Thoracic aorta (tissue), 2 donors: ENCODE results near the gene BCDIN3D. TPM values are rescaled to one million over a fixed set of nuclear protein-coding genes. Genes with fewer than 3 reads are reported as not detected.
"Not testable (repeated sequence)": the region's sequence is repeated elsewhere in the genome, so short reads cannot be mapped to it uniquely, and the experiment has no call there.

Source experiments
- ATAC-seq: fragments of 150-250 bp; one replicate; pipeline ENCODE4 v1.8.0; 2017; ENCODE audit warnings: low read depth; ENCODE audit not compliant: insufficient number of reproducible peaks, low FRiP score
- DNase-seq: peaks from one replicate; pipeline ENCODE4 v3.0.0-alpha.2; 2020; ENCODE audit warnings: low spot score
- H3K27ac ChIP-seq, 2 donors: fragments of 200-600 bp; sonication (generic); 1 replicate in 1 of 2; 2 replicates in 1 of 2; pipeline ENCODE4 v1.5.1; 2016; ENCODE audit warnings: mild to moderate bottlenecking in 2 of 2, moderate library complexity in 2 of 2
- H3K27me3 ChIP-seq: fragments of 200-600 bp; sonication (generic); replicated peaks from 2 replicates; pipeline ENCODE4 v1.6.0; 2016; ENCODE audit warnings: mild to moderate bottlenecking; ENCODE audit not compliant: insufficient read depth
- H3K36me3 ChIP-seq: fragments of 200-600 bp; sonication (generic); one replicate; pipeline ENCODE4 v1.5.1; 2016
- H3K4me1 ChIP-seq, 2 donors: fragments of 200-600 bp; sonication (generic); 1 replicate in 1 of 2; 2 replicates in 1 of 2; pipeline versions ENCODE4 v1.5.1 to v1.6.0; 2016; ENCODE audit warnings: low read depth in 2 of 2, mild to moderate bottlenecking in 1 of 2; ENCODE audit not compliant: control insufficient read depth in 1 of 2
- H3K4me3 ChIP-seq: fragments of 200-600 bp; sonication (generic); 2 replicates; pipeline ENCODE4 v1.5.1; 2016; ENCODE audit warnings: mild to moderate bottlenecking
- H3K9me3 ChIP-seq: fragments of 200-600 bp; sonication (generic); 2 replicates; pipeline ENCODE4 v1.5.1; 2016
- total RNA-seq, 2 donors: library from RNA; depleted of rRNA; stranded (reverse); fragments of >200 nt; gene quantifications; one replicate each; pipeline versions ENCODE4 v1.1.0 to v1.2.3, GENCODE V29; 2016
- TF ChIP-seq, protein P1 (sequence below): fragments of 200-600 bp; sonication (generic); IDR thresholded peaks from one replicate; pipeline ENCODE4 v1.5.1; 2019; ENCODE audit warnings: antibody characterized with exemption

Gene BCDIN3D
- total RNA-seq, 2 donors from 2014 or later, result 1.6 to 2.7 TPM

DNA sequence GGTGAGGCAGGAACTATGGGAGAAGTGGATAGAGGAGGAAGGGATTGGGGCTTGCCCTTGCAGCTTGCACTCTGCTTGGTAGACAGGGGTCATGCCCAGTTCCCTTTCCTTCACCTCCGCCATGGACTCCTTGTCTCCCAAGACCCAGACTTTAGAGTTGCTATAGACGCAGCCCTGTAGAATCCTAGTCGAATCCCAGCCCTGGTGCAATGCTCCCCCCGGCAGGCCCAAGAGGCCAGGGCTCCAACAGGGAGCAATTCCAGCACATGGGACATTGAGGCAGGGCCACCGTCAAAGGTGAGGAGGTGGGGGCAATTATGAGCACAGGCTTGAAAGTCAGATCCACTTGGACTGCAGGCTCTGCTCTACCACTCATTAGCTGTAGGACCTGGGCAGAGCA lies 29.5 kb upstream of the BCDIN3D start:
- Histone ChIP-seq H3K9me3 (no peaks in the 10 kb centered on the region), H3K4me1 (peaks cover 9 to 26% of the 10 kb centered on the region in 2 donors), H3K4me3 (no peak overlapping the region), H3K27me3 (no peaks in the 10 kb centered on the region), H3K27ac (no peak overlapping the region), H3K36me3 (no peaks in the 10 kb centered on the region)
- ATAC-seq, result no peak
- DNase-seq, result no peak
- TF ChIP-seq, protein P1, sequence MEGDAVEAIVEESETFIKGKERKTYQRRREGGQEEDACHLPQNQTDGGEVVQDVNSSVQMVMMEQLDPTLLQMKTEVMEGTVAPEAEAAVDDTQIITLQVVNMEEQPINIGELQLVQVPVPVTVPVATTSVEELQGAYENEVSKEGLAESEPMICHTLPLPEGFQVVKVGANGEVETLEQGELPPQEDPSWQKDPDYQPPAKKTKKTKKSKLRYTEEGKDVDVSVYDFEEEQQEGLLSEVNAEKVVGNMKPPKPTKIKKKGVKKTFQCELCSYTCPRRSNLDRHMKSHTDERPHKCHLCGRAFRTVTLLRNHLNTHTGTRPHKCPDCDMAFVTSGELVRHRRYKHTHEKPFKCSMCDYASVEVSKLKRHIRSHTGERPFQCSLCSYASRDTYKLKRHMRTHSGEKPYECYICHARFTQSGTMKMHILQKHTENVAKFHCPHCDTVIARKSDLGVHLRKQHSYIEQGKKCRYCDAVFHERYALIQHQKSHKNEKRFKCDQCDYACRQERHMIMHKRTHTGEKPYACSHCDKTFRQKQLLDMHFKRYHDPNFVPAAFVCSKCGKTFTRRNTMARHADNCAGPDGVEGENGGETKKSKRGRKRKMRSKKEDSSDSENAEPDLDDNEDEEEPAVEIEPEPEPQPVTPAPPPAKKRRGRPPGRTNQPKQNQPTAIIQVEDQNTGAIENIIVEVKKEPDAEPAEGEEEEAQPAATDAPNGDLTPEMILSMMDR, result no peak

DNA sequence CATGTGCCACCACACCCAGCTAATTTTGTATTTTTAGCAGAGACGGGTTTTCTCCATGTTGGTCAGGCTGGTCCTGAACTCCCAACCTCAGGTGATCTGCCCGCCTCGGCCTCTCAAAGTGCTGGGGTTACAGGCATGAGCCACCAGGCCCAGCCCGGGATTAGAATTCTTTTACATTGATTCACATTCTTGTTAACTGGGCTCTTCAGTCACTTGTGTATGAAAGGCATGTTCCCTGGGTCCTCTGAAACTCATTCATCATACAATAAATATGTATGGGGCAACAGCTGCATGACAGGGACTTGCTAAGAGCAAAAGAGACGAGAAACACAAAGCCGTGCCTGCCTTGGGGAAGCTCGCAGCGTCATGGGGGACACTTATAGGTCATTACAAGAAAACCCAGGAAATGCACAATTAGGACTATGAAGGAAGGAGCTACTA lies 28.9 kb upstream of the BCDIN3D start:
- H3K9me3 ChIP-seq, H3K27ac ChIP-seq, ATAC-seq, H3K4me3 ChIP-seq, DNase-seq, H3K36me3 ChIP-seq, H3K27me3 ChIP-seq: not testable (repeated sequence)
- peaks cover 9 to 28% of the 10 kb centered on the region in 2 donors for H3K4me1 ChIP-seq

DNA sequence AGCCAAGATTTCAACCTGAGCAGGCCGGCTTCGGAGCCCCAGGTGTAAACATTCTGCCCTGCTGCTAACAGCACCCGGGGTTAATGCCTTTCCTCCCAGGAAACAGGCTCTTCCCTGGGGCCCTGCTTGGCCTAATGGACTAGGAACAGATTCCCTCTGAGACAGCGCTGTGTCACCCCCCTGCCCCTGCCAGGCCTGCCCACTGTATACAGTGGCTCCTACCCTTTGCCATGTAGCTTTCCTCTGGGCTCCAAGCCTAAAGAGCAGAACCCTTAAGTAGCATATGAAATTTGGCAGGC lies 28.3 kb upstream of the BCDIN3D start:
- H3K27me3 ChIP-seq, result no peaks in the 10 kb centered on the region
- ATAC-seq (no peak), DNase-seq (no peak)
- H3K36me3 ChIP-seq, result no peaks in the 10 kb centered on the region
- peaks cover 9 to 28% of the 10 kb centered on the region in 2 donors for H3K4me1 ChIP-seq
- no peak overlapping the region for H3K27ac ChIP-seq
- no peaks in the 10 kb centered on the region for H3K9me3 ChIP-seq
- no peak overlapping the region for H3K4me3 ChIP-seq
- TF ChIP-seq, protein P1, result no peak

DNA sequence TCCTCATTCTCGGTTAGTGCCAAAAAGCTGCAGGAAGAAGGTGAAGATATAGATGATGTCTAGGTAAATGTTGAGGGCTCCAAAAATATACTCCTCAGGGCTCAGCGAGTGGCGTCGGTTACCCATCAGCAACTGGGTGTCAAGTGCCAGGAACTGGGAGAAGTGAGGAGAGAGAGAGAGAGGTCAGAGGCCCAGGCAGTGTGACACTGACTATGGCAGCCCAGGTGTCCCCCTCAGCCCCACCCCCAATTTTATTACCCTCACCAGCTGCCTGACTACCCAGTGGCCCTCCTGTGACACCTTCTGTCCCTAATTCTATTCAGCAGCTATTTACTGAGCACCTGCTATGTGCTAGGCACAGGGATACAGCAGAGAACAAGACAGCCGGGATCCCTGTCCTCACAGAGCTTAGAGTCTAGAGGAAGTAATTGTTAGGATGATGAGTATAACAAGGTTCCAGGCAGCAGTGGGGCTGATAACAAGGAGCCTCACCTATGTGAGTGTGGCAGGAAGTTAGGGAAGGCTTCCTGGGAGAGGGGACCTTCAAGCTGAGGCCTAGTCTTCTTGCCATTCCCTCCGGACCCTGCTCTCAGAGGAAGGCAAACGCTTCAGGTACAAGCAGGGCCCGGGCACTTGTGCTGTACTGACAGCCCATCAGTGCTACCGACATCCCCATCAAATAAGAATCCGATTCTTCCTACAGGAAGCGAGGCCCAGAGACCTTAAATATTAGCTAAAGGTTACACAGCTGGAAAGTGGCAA lies 27.8 kb upstream of the BCDIN3D start:
- Histone ChIP-seq H3K27ac (no peak overlapping the region), H3K27me3 (no peaks in the 10 kb centered on the region), H3K36me3 (no peaks in the 10 kb centered on the region), H3K4me3 (no peak overlapping the region), H3K9me3 (no peaks in the 10 kb centered on the region), H3K4me1 (peaks cover 9 to 28% of the 10 kb centered on the region in 2 donors)
- ATAC-seq, result no peak
- TF ChIP-seq, protein P1, result no peak
- no peak for DNase-seq

DNA sequence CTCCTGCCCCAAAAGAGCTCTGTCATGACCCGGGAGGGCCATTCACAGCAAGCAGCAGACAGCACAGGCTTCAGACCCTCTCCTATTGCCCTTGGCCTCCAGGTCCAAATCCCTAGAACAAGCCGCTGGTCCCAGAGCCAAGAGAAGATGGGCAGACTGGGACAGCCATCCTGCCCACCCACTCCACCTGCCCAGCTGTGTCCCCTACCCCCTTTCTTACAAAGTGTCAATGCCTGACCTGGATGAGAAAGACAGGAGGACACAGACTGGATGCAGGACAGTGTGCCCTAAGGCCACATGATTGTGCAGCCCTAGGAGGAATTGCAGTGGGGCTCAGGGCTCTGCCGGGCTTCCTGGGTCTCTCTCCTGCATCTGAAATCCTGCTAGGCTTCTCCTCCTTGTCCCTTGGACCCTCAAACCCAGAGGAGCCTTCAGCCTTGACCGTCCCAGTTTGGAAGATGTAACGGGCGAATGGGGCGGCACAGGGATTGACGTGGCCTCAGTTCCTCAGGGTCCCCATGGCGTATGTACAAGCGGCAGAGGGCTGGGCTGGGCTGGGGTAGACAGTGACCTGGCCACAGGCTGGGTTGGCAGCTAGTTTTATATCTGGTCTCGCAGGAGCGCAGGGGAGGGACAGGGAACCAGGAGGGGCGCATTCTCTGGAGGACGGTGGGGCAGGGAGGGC lies 27.1 kb upstream of the BCDIN3D start:
- no peaks in the 10 kb centered on the region for H3K9me3 ChIP-seq
- no peak for DNase-seq
- no peaks in the 10 kb centered on the region for H3K36me3 ChIP-seq
- peak overlapping the region in 1 of 2 donors; percentile 24 for H3K27ac ChIP-seq
- H3K4me3 ChIP-seq, result no peak overlapping the region
- no peaks in the 10 kb centered on the region for H3K27me3 ChIP-seq
- TF ChIP-seq, protein P1, result no peak
- ATAC-seq, result no peak
- H3K4me1 ChIP-seq, result peaks cover 9 to 28% of the 10 kb centered on the region in 2 donors
